SK-N-SH treated with all-trans-retinoic acid at 6 μM for 48 hours (cell line): Measurements from ENCODE around the gene XCR1.
"Not testable (repeated sequence)": the region's sequence is repeated elsewhere in the genome, so short reads cannot be mapped to it uniquely, and the experiment has no call there.

Source experiments
- ATAC-seq: fragments of 200-7000 bp; cut with Tn5 transposase; 3 replicates; pipeline ENCODE4 v1.9.1; 2020; ENCODE audit warnings: mild to moderate bottlenecking, moderate library complexity
- ARNTL ChIP-seq: fragments of 450-650 bp; formaldehyde crosslinking; IDR thresholded peaks from 2 replicates; pipeline ENCODE4 v1.5.0; 2020; ENCODE audit warnings: low read depth, mild to moderate bottlenecking, moderate library complexity, borderline replicate concordance
- BACH2 ChIP-seq: fragments of 250-450 bp; sonication (Bioruptor Pico); IDR thresholded peaks from 2 replicates; pipeline ENCODE4 v1.9.0; 2021; ENCODE audit warnings: mild to moderate bottlenecking, borderline replicate concordance
- CSDC2 ChIP-seq: fragments of 250-450 bp; sonication (Bioruptor Pico); IDR thresholded peaks from 2 replicates; pipeline ENCODE4 v1.5.0; 2020; ENCODE audit warnings: mild to moderate bottlenecking, moderate library complexity
- ESRRG ChIP-seq: fragments of 250-450 bp; sonication (Bioruptor Pico); IDR thresholded peaks from 2 replicates; pipeline ENCODE4 v1.6.1; 2021; ENCODE audit warnings: mild to moderate bottlenecking
- GLIS3 ChIP-seq: fragments of 250-450 bp; sonication (Bioruptor Pico); IDR thresholded peaks from 2 replicates; pipeline ENCODE4 v1.5.0; 2020; ENCODE audit warnings: mild to moderate bottlenecking, moderate library complexity
- ISL1 ChIP-seq: fragments of 250-450 bp; sonication (Bioruptor Pico); IDR thresholded peaks from 2 replicates; pipeline ENCODE4 v2.1.2; 2022; ENCODE audit warnings: mild to moderate bottlenecking, moderate library complexity
- OSR1 ChIP-seq: fragments of 250-450 bp; sonication (Bioruptor Pico); IDR thresholded peaks from 2 replicates; pipeline ENCODE4 v1.8.0; 2022; ENCODE audit warnings: moderate library complexity, mild to moderate bottlenecking, inconsistent platforms
- PPARA ChIP-seq: fragments of 250-450 bp; sonication (Bioruptor Pico); IDR thresholded peaks from 2 replicates; pipeline ENCODE4 v1.5.0; 2020; ENCODE audit warnings: mild to moderate bottlenecking, borderline replicate concordance
- SNAI2 ChIP-seq: fragments of 250-450 bp; sonication (Bioruptor Pico); IDR thresholded peaks from 2 replicates; pipeline ENCODE4 v1.5.0; 2020; ENCODE audit warnings: mild to moderate bottlenecking, moderate library complexity
- TCF4 ChIP-seq: fragments of 250-450 bp; sonication (Bioruptor Pico); IDR thresholded peaks from 2 replicates; pipeline ENCODE4 v1.8.0; 2021; ENCODE audit warnings: mild to moderate bottlenecking, moderate library complexity, borderline replicate concordance
- TOX ChIP-seq: fragments of 250-450 bp; sonication (Bioruptor Pico); IDR thresholded peaks from 2 replicates; pipeline ENCODE4 v1.8.0; 2021; ENCODE audit warnings: mild to moderate bottlenecking, moderate library complexity, borderline replicate concordance
- ZC3H10 ChIP-seq: fragments of 250-450 bp; sonication (Bioruptor Pico); IDR thresholded peaks from 2 replicates; pipeline ENCODE4 v1.5.1; 2021; ENCODE audit warnings: mild to moderate bottlenecking, moderate library complexity
- ZFP3 ChIP-seq: fragments of 250-450 bp; sonication (Bioruptor Pico); IDR thresholded peaks from 2 replicates; pipeline ENCODE4 v1.5.0; 2020; ENCODE audit warnings: mild to moderate bottlenecking, moderate library complexity
- ZNF565 ChIP-seq: fragments of 450-650 bp; formaldehyde crosslinking; conservative IDR thresholded peaks from 2 replicates; pipeline ENCODE4 v1.5.0; 2020; ENCODE audit warnings: low read depth, mild to moderate bottlenecking, moderate library complexity
- ZNF70 ChIP-seq: fragments of 450-650 bp; formaldehyde crosslinking; IDR thresholded peaks from 2 replicates; pipeline ENCODE4 v1.5.0; 2020; ENCODE audit warnings: mild to moderate bottlenecking, moderate library complexity
- ZNF8 ChIP-seq: fragments of 450-650 bp; formaldehyde crosslinking; IDR thresholded peaks from 2 replicates; pipeline ENCODE4 v1.5.0; 2020; ENCODE audit warnings: mild to moderate bottlenecking, moderate library complexity
- TF ChIP-seq, protein P1 (sequence below): fragments of 250-450 bp; sonication (Bioruptor Pico); IDR thresholded peaks from 2 replicates; pipeline ENCODE4 v1.8.0; 2021; ENCODE audit warnings: low read depth, mild to moderate bottlenecking, moderate library complexity, borderline replicate concordance
- TF ChIP-seq, protein P2 (sequence below): fragments of 250-450 bp; sonication (Bioruptor Pico); IDR thresholded peaks from 2 replicates; pipeline ENCODE4 v1.8.0; 2020; ENCODE audit warnings: mild to moderate bottlenecking, moderate library complexity, borderline replicate concordance
- TF ChIP-seq, protein P3 (sequence below): fragments of 250-450 bp; sonication (Bioruptor Pico); IDR thresholded peaks from 2 replicates; pipeline ENCODE4 v1.5.1; 2021; ENCODE audit warnings: mild to moderate bottlenecking, moderate library complexity
- TF ChIP-seq, protein P4 (sequence below): fragments of 250-450 bp; sonication (Bioruptor Pico); IDR thresholded peaks from 2 replicates; pipeline ENCODE4 v1.5.0; 2020; ENCODE audit warnings: mild to moderate bottlenecking, moderate library complexity

The XCR1 gene

DNA sequence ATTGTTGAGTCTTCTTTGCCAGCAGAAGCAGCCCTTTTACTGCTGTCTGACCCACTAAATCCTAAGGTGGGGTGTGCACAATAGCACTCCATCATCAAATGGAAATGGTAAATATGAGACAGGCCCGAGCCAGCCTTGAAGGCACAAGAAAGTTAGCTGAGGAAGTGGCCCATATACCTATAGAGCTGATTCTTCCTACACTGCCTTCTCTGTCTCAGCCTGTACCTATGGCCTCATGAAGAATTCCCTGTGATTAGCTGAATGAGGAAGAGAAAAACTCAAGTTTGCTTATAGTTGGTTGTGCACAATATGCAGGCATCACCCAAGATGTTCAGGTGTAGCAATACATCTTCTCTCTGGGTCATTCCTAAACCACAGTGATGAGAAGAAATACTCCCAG lies 31.7 kb upstream of the XCR1 start (continued):
- TF ChIP-seq, protein P1, sequence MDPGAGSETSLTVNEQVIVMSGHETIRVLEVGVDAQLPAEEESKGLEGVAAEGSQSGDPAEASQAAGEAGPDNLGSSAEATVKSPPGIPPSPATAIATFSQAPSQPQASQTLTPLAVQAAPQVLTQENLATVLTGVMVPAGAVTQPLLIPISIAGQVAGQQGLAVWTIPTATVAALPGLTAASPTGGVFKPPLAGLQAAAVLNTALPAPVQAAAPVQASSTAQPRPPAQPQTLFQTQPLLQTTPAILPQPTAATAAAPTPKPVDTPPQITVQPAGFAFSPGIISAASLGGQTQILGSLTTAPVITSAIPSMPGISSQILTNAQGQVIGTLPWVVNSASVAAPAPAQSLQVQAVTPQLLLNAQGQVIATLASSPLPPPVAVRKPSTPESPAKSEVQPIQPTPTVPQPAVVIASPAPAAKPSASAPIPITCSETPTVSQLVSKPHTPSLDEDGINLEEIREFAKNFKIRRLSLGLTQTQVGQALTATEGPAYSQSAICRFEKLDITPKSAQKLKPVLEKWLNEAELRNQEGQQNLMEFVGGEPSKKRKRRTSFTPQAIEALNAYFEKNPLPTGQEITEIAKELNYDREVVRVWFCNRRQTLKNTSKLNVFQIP (CRISPR knock-in tag): no peak
- TF ChIP-seq ARNTL: no peak
- no peak for TF ChIP-seq PPARA (CRISPR knock-in tag)
- TF ChIP-seq BACH2 (CRISPR knock-in tag): no peak
- TF ChIP-seq TCF4 (CRISPR knock-in tag): no peak
- no peak for TF ChIP-seq OSR1 (CRISPR knock-in tag)

DNA sequence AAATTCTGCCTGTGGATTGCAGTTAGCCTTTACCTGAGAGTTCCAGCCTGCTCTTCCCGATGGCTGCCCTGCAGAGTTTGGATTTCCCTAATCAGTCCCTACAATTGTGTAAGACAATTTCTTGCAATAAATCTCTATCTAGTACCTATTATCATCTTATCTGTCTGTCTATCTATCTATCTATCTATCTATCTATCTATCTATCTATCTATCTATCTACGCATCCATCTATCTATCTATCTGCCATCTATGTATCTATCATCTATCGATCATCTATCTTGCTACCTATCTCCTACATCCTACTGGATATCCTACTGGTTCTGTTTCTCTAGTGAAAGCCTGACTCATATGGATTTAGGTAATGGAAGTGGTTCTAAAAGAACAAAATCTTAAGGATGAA lies 30.4 kb upstream of the XCR1 start:
- no peak for ATAC-seq
- TF ChIP-seq ZFP3 (CRISPR knock-in tag): no peak
- no peak for TF ChIP-seq ZNF8
- TF ChIP-seq TOX (CRISPR knock-in tag): no peak
- TF ChIP-seq ARNTL: no peak
- TF ChIP-seq ISL1 (CRISPR knock-in tag): no peak
- TF ChIP-seq, protein P2, sequence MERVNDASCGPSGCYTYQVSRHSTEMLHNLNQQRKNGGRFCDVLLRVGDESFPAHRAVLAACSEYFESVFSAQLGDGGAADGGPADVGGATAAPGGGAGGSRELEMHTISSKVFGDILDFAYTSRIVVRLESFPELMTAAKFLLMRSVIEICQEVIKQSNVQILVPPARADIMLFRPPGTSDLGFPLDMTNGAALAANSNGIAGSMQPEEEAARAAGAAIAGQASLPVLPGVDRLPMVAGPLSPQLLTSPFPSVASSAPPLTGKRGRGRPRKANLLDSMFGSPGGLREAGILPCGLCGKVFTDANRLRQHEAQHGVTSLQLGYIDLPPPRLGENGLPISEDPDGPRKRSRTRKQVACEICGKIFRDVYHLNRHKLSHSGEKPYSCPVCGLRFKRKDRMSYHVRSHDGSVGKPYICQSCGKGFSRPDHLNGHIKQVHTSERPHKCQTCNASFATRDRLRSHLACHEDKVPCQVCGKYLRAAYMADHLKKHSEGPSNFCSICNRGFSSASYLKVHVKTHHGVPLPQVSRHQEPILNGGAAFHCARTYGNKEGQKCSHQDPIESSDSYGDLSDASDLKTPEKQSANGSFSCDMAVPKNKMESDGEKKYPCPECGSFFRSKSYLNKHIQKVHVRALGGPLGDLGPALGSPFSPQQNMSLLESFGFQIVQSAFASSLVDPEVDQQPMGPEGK: no peak
- no peak for TF ChIP-seq OSR1 (CRISPR knock-in tag)
- no peak for TF ChIP-seq ZC3H10 (CRISPR knock-in tag)
- no peak for TF ChIP-seq GLIS3 (CRISPR knock-in tag)
- TF ChIP-seq, protein P3, sequence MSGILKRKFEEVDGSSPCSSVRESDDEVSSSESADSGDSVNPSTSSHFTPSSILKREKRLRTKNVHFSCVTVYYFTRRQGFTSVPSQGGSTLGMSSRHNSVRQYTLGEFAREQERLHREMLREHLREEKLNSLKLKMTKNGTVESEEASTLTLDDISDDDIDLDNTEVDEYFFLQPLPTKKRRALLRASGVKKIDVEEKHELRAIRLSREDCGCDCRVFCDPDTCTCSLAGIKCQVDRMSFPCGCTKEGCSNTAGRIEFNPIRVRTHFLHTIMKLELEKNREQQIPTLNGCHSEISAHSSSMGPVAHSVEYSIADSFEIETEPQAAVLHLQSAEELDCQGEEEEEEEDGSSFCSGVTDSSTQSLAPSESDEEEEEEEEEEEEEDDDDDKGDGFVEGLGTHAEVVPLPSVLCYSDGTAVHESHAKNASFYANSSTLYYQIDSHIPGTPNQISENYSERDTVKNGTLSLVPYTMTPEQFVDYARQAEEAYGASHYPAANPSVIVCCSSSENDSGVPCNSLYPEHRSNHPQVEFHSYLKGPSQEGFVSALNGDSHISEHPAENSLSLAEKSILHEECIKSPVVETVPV (CRISPR knock-in tag): no peak
- TF ChIP-seq PPARA (CRISPR knock-in tag): no peak
- no peak for TF ChIP-seq SNAI2
- TF ChIP-seq, protein P4, sequence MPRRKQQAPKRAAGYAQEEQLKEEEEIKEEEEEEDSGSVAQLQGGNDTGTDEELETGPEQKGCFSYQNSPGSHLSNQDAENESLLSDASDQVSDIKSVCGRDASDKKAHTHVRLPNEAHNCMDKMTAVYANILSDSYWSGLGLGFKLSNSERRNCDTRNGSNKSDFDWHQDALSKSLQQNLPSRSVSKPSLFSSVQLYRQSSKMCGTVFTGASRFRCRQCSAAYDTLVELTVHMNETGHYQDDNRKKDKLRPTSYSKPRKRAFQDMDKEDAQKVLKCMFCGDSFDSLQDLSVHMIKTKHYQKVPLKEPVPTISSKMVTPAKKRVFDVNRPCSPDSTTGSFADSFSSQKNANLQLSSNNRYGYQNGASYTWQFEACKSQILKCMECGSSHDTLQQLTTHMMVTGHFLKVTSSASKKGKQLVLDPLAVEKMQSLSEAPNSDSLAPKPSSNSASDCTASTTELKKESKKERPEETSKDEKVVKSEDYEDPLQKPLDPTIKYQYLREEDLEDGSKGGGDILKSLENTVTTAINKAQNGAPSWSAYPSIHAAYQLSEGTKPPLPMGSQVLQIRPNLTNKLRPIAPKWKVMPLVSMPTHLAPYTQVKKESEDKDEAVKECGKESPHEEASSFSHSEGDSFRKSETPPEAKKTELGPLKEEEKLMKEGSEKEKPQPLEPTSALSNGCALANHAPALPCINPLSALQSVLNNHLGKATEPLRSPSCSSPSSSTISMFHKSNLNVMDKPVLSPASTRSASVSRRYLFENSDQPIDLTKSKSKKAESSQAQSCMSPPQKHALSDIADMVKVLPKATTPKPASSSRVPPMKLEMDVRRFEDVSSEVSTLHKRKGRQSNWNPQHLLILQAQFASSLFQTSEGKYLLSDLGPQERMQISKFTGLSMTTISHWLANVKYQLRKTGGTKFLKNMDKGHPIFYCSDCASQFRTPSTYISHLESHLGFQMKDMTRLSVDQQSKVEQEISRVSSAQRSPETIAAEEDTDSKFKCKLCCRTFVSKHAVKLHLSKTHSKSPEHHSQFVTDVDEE (CRISPR knock-in tag): no peak
- no peak for TF ChIP-seq ESRRG (CRISPR knock-in tag)
- TF ChIP-seq ZNF565 (CRISPR knock-in tag): no peak
- no peak for TF ChIP-seq TCF4 (CRISPR knock-in tag)
- TF ChIP-seq CSDC2 (CRISPR knock-in tag): no peak

DNA sequence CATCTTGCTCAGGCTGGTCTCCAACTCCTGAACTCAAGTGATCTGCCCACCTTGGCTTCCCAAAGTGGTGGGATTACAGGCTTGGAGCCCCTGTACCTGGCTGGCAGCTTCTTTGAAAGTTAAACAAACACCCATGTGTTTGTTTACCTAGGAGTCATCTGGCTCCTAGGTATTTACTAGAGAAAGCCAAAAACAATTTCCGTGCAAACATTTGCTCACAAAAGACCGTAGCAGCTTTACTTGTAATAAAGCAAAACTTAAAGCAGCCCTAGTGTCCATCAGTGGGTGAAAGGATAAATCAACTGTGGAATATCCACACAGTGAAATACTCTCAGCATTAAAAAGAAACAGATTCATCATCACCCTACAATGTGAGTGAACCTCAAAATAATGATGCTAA lies 29.4 kb upstream of the XCR1 start:
- TF ChIP-seq ESRRG (CRISPR knock-in tag): no peak
- TF ChIP-seq ZNF70 (CRISPR knock-in tag): no peak
- no peak for TF ChIP-seq SNAI2
- ATAC-seq: no peak

DNA sequence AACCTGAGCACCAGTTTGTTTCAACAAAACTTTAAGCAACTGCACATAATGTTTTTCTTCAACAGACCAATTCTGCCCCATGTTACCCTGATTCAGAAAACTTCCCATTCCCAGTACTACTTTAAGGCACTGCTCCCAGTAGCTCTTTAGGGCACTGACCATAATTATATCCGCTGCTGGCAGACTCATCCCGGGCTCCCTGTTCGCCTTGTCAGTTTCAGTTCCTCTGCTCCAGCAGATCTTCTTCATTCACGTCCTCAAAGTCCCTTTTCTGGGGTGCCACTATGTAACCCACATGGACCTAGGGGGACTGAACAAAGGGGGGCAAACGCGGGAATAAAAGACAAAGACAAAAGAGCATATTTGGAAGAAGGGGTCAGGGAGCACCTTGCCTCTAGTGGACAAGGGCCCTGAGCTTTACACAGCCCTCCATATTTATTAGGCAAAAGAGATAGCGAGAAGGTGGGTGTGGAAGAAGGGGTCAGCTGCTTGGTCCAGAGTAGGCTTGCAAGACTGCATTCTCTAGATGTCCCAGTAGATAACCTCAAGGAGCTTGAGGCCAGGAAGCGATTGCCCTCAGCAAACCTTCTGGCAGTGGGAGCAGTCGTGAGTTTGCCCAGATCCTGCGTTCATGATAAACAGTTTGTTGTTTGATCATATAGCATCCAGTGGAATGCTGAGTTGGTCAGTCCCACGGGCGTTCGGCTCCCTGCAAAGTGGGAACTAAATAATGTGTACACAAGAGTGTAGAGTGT lies 26.7 kb upstream of the XCR1 start:
- not testable (repeated sequence) for ATAC-seq

DNA sequence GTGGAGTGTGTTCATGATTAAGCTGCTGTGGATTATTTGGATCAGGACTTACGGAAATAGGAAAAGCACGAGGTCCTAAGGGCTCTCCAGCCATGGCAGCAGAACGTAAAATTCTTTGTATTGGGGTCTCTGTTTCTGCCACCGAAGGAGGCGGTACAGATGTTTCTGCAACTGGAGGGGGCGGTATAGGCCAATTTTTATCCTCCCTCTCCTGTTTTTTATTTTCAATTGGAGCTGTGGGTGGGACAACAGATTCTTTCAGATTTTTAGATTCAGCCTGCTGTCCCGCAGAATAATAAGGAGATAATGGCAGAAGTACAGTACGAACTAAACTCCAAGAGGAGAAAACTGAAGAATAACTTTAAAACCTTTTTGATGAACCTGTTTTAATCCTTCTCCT lies 26.0 kb upstream of the XCR1 start:
- ATAC-seq: not testable (repeated sequence)
